H1 (cell line): Measurements from ENCODE around the gene RRP1.

Experiments
- ATF2 ChIP-seq: IDR thresholded peaks from 2 replicates; pipeline ENCODE4 v1.6.1; 2012; ENCODE audit warnings: low read length, inconsistent platforms
- CEBPB ChIP-seq: IDR thresholded peaks from 2 replicates; pipeline ENCODE4 v1.6.1; 2012; ENCODE audit warnings: low read depth, low read length
- CTCF ChIP-seq, 3 experiments: IDR thresholded peaks; 1 replicate in 2 of 3; 2 replicates in 1 of 3; pipeline versions ENCODE4 v1.5.1 to v1.6.1; 2011; ENCODE audit warnings: low read length in 3 of 3, mild to moderate bottlenecking in 3 of 3, inconsistent platforms in 2 of 3, low read depth in 1 of 3, moderate library complexity in 1 of 3; ENCODE audit not compliant: insufficient read depth in 1 of 3; ENCODE audit errors: control extremely low read depth in 1 of 3
- POLR2A ChIP-seq, 2 experiments: IDR thresholded peaks; 1 replicate in 1 of 2; 2 replicates in 1 of 2; pipeline ENCODE4 v1.6.1; 2011; ENCODE audit warnings: low read depth in 2 of 2, low read length in 2 of 2, mild to moderate bottlenecking in 2 of 2; ENCODE audit errors: control extremely low read depth in 1 of 2
- RFX5 ChIP-seq: IDR thresholded peaks from 2 replicates; pipeline ENCODE4 v1.6.1; 2011; ENCODE audit warnings: low read depth, low read length, improper control_type of control experiment, borderline replicate concordance
- TAF1 ChIP-seq: IDR thresholded peaks from 2 replicates; pipeline ENCODE4 v1.6.1; 2011; ENCODE audit warnings: mild to moderate bottlenecking, low read depth, low read length
- TCF12 ChIP-seq: IDR thresholded peaks from 2 replicates; pipeline ENCODE4 v1.6.1; 2011; ENCODE audit warnings: low read depth, mild to moderate bottlenecking, low read length
- ZNF274 ChIP-seq: IDR thresholded peaks from 2 replicates; pipeline ENCODE4 v1.7.0; 2012; ENCODE audit warnings: low read length, borderline replicate concordance; ENCODE audit errors: extremely low read depth

DNA sequence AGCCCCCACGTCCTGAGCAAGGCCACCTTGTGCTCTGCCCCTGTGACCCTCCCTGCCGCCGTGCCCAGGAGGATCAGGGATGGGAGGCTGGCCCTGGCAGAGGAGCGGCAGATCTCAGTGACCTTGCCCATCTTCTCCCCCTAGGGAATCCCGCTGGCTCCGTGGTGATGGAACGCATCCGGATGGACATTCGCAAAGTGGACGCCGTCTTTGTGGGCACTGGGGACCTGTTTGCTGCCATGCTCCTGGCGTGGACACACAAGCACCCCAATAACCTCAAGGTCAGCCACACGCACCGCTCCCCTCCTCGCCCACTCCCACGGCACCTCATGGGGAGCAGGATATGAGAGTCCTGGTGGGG, 36.0 kb upstream of the RRP1 start:
- TF ChIP-seq CTCF (IDR thresholded peaks at IDR 0.05; ENCODE audit: control extremely low read depth in 1 of 3, insufficient read depth in 1 of 3, low read depth in 1 of 3, low read length in 3 of 3): no peak
- no peak for TF ChIP-seq ZNF274
- no peak for TF ChIP-seq POLR2A (IDR thresholded peaks at IDR 0.05; ENCODE audit: control extremely low read depth in 1 of 2, low read depth in 2 of 2, low read length in 2 of 2)
- no peak for TF ChIP-seq RFX5
- no peak for TF ChIP-seq ATF2
- TF ChIP-seq TCF12: no peak
- no peak for TF ChIP-seq CEBPB
- no peak for TF ChIP-seq TAF1
